GM18511 (cell line): ENCODE data around the gene AP3B1.

Experiments used
- ATAC-seq: cut with Tn5 transposase; IDR thresholded peaks from one replicate; pipeline ENCODE4 v1.9.1; 2021; ENCODE audit warnings: mild to moderate bottlenecking, moderate library complexity; ENCODE audit not compliant: unreplicated experiment

The AP3B1 gene

GRCh38 chr5:78294248-78295034 is at the start of gene AP3B1:
AP3B1 (minus strand) TSS chr5:78294698; CDS start chr5:78294579, 119 bp downstream.
- ATAC-seq: peak; percentile 90

GRCh38 chr5:78341440-78341839 is 46.9 kb upstream of the AP3B1 start:
- no peak for ATAC-seq

DNA sequence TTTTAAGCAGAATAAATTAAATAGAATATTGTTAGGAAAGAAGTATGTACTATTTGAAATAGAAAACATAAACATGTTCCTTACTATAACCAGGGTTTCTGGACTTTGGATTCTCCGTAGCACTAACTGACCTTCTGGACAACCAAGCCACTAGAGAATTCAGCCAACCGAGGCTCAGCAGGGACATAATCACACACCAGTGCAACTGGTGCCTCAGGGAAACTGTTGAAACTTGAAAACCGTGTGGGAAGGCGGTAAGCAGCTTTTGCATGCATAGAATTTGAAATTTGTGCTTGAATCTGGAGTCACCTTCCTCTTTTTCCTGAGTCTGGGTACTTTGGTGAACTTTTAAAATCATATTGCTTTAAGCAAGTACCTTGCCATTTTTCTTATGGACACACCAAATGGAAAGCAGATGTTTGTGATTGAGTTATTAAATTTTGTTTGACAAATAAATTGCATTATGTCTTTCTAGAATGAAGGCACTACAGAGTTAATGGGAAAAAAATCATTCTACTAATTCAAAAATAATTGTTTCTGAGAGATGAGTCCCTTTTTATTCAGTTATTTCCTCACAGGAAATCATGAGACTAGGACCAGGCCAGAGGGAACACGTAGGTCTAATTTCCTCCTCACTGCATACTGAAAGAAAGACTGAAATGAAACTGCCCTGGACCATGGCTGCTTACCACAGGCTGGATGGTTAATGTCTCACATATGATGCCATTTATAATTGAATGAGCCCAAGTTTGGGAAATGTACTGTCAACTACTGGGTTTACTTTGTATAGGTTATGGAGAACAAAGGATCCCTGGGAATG is 45.3 kb upstream of the AP3B1 start:
- no peak for ATAC-seq

DNA sequence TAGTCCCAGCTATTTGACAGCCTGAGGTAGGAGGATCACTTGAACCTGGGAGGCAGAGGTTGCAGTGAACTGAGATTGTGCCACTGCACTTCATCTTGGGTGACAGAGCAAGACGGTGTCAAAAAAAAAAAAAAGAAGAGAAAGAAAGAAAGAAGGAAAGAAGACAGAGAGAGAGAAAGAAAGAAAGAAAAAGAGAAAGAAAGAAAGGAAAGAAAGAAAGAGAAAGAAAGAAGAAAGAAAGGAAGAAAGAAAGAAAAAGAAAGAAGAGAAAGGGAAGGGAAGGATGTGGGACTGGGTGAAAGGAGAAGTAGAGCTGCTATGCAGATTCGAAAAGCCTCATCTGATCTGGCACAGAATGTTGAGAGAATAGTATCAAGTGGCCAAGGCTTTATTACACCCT is 42.2 kb upstream of the AP3B1 start:
- no peak for ATAC-seq

GRCh38 chr5:78335976-78336375 is 41.5 kb upstream of the AP3B1 start:
- no peak for ATAC-seq

GRCh38 chr5:78334811-78335210 is 40.3 kb upstream of the AP3B1 start:
- ATAC-seq: no peak

DNA sequence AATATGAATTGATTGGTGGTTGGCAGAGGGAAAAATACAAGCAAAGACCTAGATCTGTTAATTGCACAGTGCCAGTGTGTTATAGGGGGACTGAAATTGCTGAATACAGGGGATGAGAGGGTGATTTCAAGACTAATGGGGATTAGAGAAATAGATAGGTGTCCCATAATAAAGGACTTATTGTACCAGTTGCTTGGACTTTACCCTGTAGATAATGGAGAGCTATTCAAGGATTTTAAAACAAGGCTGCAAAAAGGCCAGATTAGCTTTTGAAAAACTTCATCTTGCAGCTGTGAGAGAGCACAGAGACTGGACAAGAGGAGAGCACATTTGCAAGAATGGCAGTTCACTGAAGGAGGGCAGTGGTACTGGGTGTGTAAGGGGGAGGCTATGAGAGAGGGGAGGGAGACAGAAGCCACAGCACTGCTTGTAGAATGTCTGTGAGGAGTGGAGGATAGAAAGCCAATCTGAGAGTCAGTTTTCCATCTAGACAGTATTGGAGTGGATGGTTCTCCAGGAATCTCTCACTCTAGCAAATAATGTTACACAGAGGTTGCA is 37.1 kb upstream of the AP3B1 start:
- ATAC-seq: no peak

DNA sequence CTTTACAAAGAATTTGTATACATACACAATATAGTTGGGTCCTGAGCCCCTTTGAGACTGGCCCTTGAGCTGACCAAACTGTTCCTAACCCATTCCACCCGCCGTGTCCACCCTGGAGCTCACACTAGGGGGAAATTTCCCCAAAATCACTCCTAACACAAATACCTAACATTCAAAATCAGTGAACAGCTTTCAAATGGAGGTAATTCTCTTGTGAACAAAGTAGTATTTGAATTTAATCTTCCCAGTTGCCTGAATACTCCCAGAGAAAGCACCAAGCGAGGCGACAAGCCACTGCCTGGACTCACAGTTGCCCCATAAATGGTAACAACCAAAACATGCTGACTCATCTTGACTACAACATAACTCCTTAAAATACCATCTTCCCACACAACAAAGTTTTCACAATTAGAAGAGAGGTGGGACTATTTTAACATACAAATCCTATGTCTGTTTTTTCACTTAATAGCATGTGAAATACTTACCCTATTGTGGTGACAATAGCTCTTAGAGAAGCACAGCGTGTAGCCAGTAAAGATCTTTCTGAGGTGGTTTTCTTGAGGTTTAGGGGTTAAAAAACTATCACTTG is 34.2 kb upstream of the AP3B1 start:
- ATAC-seq: no peak

DNA sequence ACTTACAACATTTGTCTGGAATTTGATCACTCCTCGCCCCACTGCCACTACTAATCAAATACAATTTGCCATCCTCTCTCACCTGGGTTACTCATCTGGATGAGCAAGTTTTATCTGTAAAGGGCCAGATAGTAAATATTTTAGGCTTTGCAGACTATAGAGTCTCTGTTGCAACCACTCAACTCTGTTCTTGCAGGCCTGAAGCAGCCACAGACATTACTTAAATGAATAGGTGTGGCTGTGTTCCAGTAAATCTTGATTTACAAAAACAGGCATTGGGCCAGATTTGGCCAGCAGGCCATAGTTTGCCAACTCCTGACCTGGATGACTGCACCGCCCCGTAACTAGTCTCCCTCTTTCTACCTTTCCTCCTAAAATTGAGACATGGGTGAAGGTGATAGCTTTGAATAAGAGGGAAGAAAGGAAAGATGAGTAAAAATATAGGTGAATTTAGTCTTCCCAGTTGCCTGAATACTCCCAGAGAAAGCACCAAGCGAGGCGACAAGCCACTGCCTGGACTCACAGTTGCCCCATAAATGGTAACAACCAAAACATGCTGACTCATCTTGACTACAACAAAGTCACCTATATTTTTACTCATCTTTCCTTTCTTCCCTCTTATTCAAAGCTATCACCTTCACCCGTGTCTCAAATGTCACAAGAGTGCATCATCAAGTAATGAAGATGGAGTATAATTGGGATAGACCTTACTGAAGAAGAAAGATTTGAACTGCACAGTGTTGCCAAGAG is 33.4 kb upstream of the AP3B1 start:
- no peak for ATAC-seq

- no peak for ATAC-seq
These were observed 32.4 kb upstream of the AP3B1 start for GRCh38 chr5:78326930-78327329.

GRCh38 chr5:78323241-78323640 is 28.7 kb upstream of the AP3B1 start:
- no peak for ATAC-seq

DNA sequence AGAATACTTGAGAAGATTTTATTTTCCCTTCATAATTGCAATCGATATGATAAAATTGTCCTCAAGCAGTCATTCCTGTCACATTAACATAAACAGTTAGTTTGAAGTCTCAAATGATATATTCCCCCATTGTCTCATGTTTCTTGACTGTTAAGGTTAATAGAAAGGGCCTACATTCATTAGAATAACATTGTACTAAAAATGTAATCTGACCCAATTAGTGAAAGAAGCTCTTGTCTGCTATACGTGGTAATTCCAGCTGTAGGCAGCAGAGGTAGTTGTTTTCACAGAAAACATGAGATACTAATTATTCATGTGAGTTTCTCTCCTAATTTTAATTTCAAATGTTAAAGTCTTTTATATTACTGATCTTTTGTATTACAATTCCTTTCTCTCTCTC is 25.9 kb upstream of the AP3B1 start:
- ATAC-seq: no peak

DNA sequence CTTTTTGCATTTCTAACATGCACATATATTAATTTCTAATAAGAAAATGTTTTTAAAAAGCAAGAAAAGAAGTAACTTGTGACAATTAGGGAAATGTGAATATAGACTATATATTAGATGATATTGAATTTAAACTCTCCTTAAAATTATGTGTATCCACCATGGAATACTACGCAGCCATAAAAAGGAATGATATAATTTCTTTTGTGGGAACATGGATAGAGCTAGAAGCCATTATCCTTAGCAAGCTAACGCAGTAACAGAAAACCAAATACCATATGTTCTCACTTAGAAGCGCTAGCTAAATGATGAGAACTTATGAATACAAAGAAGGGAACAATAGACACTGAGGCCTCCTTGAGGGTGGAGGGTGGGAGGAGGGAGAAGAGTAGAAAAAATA is 23.8 kb upstream of the AP3B1 start:
- ATAC-seq: no peak

- ATAC-seq: no peak
These were observed 23.0 kb upstream of the AP3B1 start for GRCh38 chr5:78317515-78317914.

- ATAC-seq: no peak
These were observed 14.2 kb upstream of the AP3B1 start for GRCh38 chr5:78308703-78309102.

GRCh38 chr5:78300464-78301045 is 6.1 kb upstream of the AP3B1 start:
- no peak for ATAC-seq

DNA sequence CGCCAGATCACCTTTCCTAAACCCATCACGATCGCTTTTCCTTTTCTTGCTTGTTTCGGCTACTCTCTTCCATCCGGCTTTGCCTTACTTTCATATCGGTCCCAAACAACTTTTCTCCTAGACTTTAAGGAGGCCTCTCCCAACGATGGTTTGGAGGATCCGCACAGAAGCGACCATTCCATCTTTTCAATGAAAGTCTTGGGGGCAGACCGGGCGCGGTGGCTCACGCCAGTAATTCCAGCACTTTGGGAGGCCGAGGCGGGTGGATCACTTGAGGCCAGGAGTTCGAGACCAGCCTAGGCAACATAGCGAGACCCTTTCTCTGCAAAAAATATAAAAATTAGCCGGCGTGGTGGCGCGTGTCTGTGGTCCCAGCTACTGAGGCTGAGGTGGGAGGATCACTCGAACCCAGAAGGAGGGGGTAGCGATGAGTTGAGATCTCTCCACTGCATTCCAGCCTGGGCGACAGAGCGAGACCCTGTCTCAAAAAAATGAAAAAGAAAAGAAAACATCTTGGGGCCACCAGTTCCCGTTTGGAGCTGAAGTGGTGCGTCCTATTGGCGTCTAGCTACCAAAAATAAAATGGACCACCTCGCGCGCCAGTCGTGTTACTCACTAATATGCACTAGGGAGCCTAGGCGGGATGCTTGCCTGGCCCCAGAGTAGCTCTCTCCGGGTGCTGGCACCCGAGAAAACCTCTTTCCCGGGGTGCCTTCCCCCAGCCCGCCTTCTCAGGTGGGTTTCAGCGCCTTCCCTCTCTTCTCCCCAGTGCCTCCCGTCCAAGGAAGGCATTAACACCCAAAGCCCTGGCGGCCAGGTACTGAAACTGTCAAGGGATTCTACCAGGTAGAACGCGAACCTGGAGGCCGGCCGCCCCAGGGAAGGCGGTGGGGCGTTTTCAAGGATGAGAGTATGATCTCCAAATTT is 800 bp upstream of the AP3B1 start:
- peak; percentile 30 for ATAC-seq

GRCh38 chr5:78293851-78294247 is 649 bp downstream of the AP3B1 start:
- no peak for ATAC-seq

DNA sequence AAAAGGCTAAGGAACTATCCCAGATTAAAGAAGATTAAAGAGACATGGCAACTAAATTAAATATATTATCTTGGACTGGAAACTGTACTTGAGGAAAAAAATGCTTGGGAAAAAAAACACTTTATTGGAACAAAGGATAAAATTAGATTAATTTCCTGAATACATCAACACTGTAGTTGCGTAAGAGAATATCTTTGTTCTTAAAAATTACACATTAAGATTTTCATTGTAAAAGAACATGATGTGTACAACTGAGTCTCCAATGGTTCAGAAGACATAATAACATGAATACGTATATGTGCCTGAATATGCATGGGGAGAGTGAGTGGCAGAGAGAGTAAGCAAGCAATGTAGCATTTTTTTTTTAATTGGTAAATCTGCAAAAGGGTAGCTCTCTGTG is 2.8 kb downstream of the AP3B1 start:
- no peak for ATAC-seq
